ENCODE results near the gene EIF3L.

Gene EIF3L

GRCh38 chr22:37822079-37822833, 27.0 kb upstream of the EIF3L start:
- no peak overlapping the region for H3K9ac ChIP-seq (ENCODE audit: insufficient read length)
- H3K36me3 ChIP-seq (ENCODE audit: insufficient read depth, low read length) = no peaks in the 10 kb centered on the region
- TF ChIP-seq FOXP2 (optimal IDR thresholded peaks at IDR 0.05; ENCODE audit: control extremely low read depth, extremely low read length, insufficient read depth) = no peak
- no peak for TF ChIP-seq EZH2 (IDR thresholded peaks at IDR 0.05)
- no peak for TF ChIP-seq POLR2AphosphoS5 (IDR thresholded peaks at IDR 0.05; ENCODE audit: borderline replicate concordance, low read depth, low read length)
- H3K4me3 ChIP-seq = no peak overlapping the region
- no peak overlapping the region for H3K27ac ChIP-seq
- H3K9me3 ChIP-seq (ENCODE audit: low read depth, low read length) = no peaks in the 10 kb centered on the region
- no peak for DNase-seq (ENCODE audit: low read depth, low spot score)

- TF ChIP-seq EZH2 (IDR thresholded peaks at IDR 0.05) = no peak
- TF ChIP-seq FOXP2 (optimal IDR thresholded peaks at IDR 0.05; ENCODE audit: control extremely low read depth, extremely low read length, insufficient read depth) = no peak
- no peak for TF ChIP-seq POLR2AphosphoS5 (IDR thresholded peaks at IDR 0.05; ENCODE audit: borderline replicate concordance, low read depth, low read length)
- Histone ChIP-seq H3K27ac (no peak within 1 kb of the TSS), H3K36me3 (ENCODE audit: insufficient read depth, low read length) (no peaks in the 10 kb centered on the region), H3K9ac (ENCODE audit: insufficient read length) (no peak within 1 kb of the TSS), H3K9me3 (ENCODE audit: low read depth, low read length) (no peaks in the 10 kb centered on the region), H3K4me3 (no peak within 1 kb of the TSS)
- DNase-seq (ENCODE audit: low read depth, low spot score) = no peak
Observed at GRCh38 chr22:37823134-37823985, 25.9 kb upstream of the EIF3L start, which contains the start of gene GALR3. Gene GALR3 (plus strand): TSS chr22:37823382. CDS start chr22:37823407, 25 bp downstream.

GRCh38 chr22:37824674-37825641, 24.3 kb upstream of the EIF3L start:
- Histone ChIP-seq H3K9me3 (ENCODE audit: low read depth, low read length) (no peaks in the 10 kb centered on the region), H3K27ac (no peak overlapping the region), H3K4me3 (no peak overlapping the region), H3K9ac (ENCODE audit: insufficient read length) (no peak overlapping the region), H3K36me3 (ENCODE audit: insufficient read depth, low read length) (no peaks in the 10 kb centered on the region)
- TF ChIP-seq FOXP2 (optimal IDR thresholded peaks at IDR 0.05; ENCODE audit: control extremely low read depth, extremely low read length, insufficient read depth) (no peak), POLR2AphosphoS5 (IDR thresholded peaks at IDR 0.05; ENCODE audit: borderline replicate concordance, low read depth, low read length) (no peak), EZH2 (IDR thresholded peaks at IDR 0.05) (no peak)
- no peak for DNase-seq (ENCODE audit: low read depth, low spot score)

- H3K9me3 ChIP-seq (ENCODE audit: low read depth, low read length) = no peaks in the 10 kb centered on the region
- DNase-seq (ENCODE audit: low read depth, low spot score) = no peak
- no peak overlapping the region for H3K27ac ChIP-seq
- TF ChIP-seq FOXP2 (optimal IDR thresholded peaks at IDR 0.05; ENCODE audit: control extremely low read depth, extremely low read length, insufficient read depth) = no peak
- no peak for TF ChIP-seq POLR2AphosphoS5 (IDR thresholded peaks at IDR 0.05; ENCODE audit: borderline replicate concordance, low read depth, low read length)
- no peak for TF ChIP-seq EZH2 (IDR thresholded peaks at IDR 0.05)
- no peak overlapping the region for H3K9ac ChIP-seq (ENCODE audit: insufficient read length)
- H3K4me3 ChIP-seq = no peak overlapping the region
- peaks cover 10% of the 10 kb centered on the region for H3K36me3 ChIP-seq (ENCODE audit: insufficient read depth, low read length)
Observed at GRCh38 chr22:37827056-37827455, 22.2 kb upstream of the EIF3L start.

- H3K9ac ChIP-seq (ENCODE audit: insufficient read length) = no peak overlapping the region
- H3K9me3 ChIP-seq (ENCODE audit: low read depth, low read length) = no peaks in the 10 kb centered on the region
- peaks cover 33% of the 10 kb centered on the region for H3K36me3 ChIP-seq (ENCODE audit: insufficient read depth, low read length)
- TF ChIP-seq POLR2AphosphoS5 (IDR thresholded peaks at IDR 0.05; ENCODE audit: borderline replicate concordance, low read depth, low read length) = no peak
- TF ChIP-seq FOXP2 (optimal IDR thresholded peaks at IDR 0.05; ENCODE audit: control extremely low read depth, extremely low read length, insufficient read depth) = no peak
- TF ChIP-seq EZH2 (IDR thresholded peaks at IDR 0.05) = no peak
- H3K4me3 ChIP-seq = no peak overlapping the region
- DNase-seq (ENCODE audit: low read depth, low spot score) = no peak
- no peak overlapping the region for H3K27ac ChIP-seq
Observed at GRCh38 chr22:37830093-37830842, 19.0 kb upstream of the EIF3L start.

GRCh38 chr22:37831472-37831871, 17.7 kb upstream of the EIF3L start:
- Histone ChIP-seq H3K9ac (ENCODE audit: insufficient read length) (no peak overlapping the region), H3K4me3 (no peak overlapping the region), H3K9me3 (ENCODE audit: low read depth, low read length) (no peaks in the 10 kb centered on the region), H3K36me3 (ENCODE audit: insufficient read depth, low read length) (peaks cover 33% of the 10 kb centered on the region), H3K27ac (no peak overlapping the region)
- TF ChIP-seq POLR2AphosphoS5 (IDR thresholded peaks at IDR 0.05; ENCODE audit: borderline replicate concordance, low read depth, low read length) (no peak), EZH2 (IDR thresholded peaks at IDR 0.05) (no peak), FOXP2 (optimal IDR thresholded peaks at IDR 0.05; ENCODE audit: control extremely low read depth, extremely low read length, insufficient read depth) (no peak)
- no peak for DNase-seq (ENCODE audit: low read depth, low spot score)
